Ascending aorta (tissue), 2 donors: ENCODE measurements around the gene AKR1B1. TPM values are rescaled to one million over a fixed set of nuclear protein-coding genes. Genes with fewer than 3 reads are reported as not detected.

Experiments
- DNase-seq, 2 donors: peaks; one replicate each; pipeline ENCODE4 v3.0.0-alpha.2; 2019; ENCODE audit warnings: low spot score in 2 of 2
- H3K27ac ChIP-seq, 2 donors: fragments of 200-600 bp; sonication (generic); one replicate each; pipeline ENCODE4 v1.5.1; 2016 to 2017; ENCODE audit warnings: mild to moderate bottlenecking in 1 of 2
- H3K27me3 ChIP-seq: fragments of 200-600 bp; sonication (generic); one replicate; pipeline ENCODE4 v1.5.1; 2017
- H3K36me3 ChIP-seq, 2 donors: fragments of 200-600 bp; sonication (generic); one replicate each; pipeline ENCODE4 v1.5.1; 2016
- H3K4me1 ChIP-seq, 2 donors: fragments of 200-600 bp; sonication (generic); one replicate each; pipeline ENCODE4 v1.5.1; 2016 to 2017; ENCODE audit warnings: mild to moderate bottlenecking in 1 of 2
- H3K4me3 ChIP-seq, 2 donors: fragments of 200-600 bp; sonication (generic); one replicate each; pipeline ENCODE4 v1.5.1; 2016 to 2017; ENCODE audit warnings: mild to moderate bottlenecking in 1 of 2
- H3K9me3 ChIP-seq, 2 donors: fragments of 200-600 bp; sonication (generic); one replicate each; pipeline ENCODE4 v1.5.1; 2016
- CTCF ChIP-seq, 3 experiments: fragments of 200-600 bp in 2 of 3; fragments of 450-650 bp in 1 of 3; sonication (generic) in 2 of 3; IDR thresholded peaks; one replicate each; pipeline ENCODE4 v1.5.1; 2016 to 2019; ENCODE audit warnings: antibody characterized with exemption in 3 of 3, mild to moderate bottlenecking in 1 of 3, moderate library complexity in 1 of 3
- intact Hi-C: fragments of 100-400 bp; cut with DNase I; formaldehyde crosslinking; loops from one replicate; pipeline ENCODE4 v1.15.1; 2023
- total RNA-seq: library from RNA; depleted of rRNA; stranded (reverse); fragments of >200 nt; gene quantifications from one replicate; pipeline ENCODE4 v1.1.0, GENCODE V29; 2016

The AKR1B1 gene
- total RNA-seq, 1 donor from 2014 or later = 78.7 TPM

GRCh38 chr7:134444961-134445315, 14.0 kb downstream of the AKR1B1 start:
- no peak for DNase-seq
- intact Hi-C loops = no loop called here
- Histone ChIP-seq H3K9me3 (no peaks in the 10 kb centered on the region), H3K27ac (no peak overlapping the region), H3K4me1 (no peaks in the 10 kb centered on the region), H3K4me3 (no peak overlapping the region), H3K27me3 (no peaks in the 10 kb centered on the region), H3K36me3 (peaks cover 90 to 96% of the 10 kb centered on the region in 2 donors)
- TF ChIP-seq CTCF (IDR thresholded peaks at IDR 0.05) = no peak

- H3K27ac ChIP-seq = no peak overlapping the region
- intact Hi-C loops = no loop called here
- no peak for TF ChIP-seq CTCF (IDR thresholded peaks at IDR 0.05)
- no peaks in the 10 kb centered on the region for H3K4me1 ChIP-seq
- H3K9me3 ChIP-seq = no peaks in the 10 kb centered on the region
- peaks cover 84 to 90% of the 10 kb centered on the region in 2 donors for H3K36me3 ChIP-seq
- H3K4me3 ChIP-seq = no peak overlapping the region
- DNase-seq = no peak
- no peaks in the 10 kb centered on the region for H3K27me3 ChIP-seq
These were observed 14.5 kb downstream of the AKR1B1 start for GRCh38 chr7:134444198-134444960.

- Histone ChIP-seq H3K4me1 (no peaks in the 10 kb centered on the region), H3K9me3 (no peaks in the 10 kb centered on the region), H3K4me3 (no peak overlapping the region), H3K36me3 (peaks cover 78 to 84% of the 10 kb centered on the region in 2 donors), H3K27me3 (no peaks in the 10 kb centered on the region), H3K27ac (no peak overlapping the region)
- TF ChIP-seq CTCF (IDR thresholded peaks at IDR 0.05) = no peak
- no peak for DNase-seq
- intact Hi-C loops = no loop called here
These were observed 15.4 kb downstream of the AKR1B1 start for GRCh38 chr7:134443396-134444070.

GRCh38 chr7:134442441-134443220, 16.3 kb downstream of the AKR1B1 start:
- Histone ChIP-seq H3K9me3 (no peaks in the 10 kb centered on the region), H3K36me3 (peaks cover 69 to 75% of the 10 kb centered on the region in 2 donors), H3K27ac (no peak overlapping the region), H3K4me3 (no peak overlapping the region), H3K27me3 (no peaks in the 10 kb centered on the region), H3K4me1 (no peaks in the 10 kb centered on the region)
- intact Hi-C loops = no loop called here
- no peak for TF ChIP-seq CTCF (IDR thresholded peaks at IDR 0.05)
- DNase-seq = peak in 1 of 2 donors; percentile 44

- intact Hi-C loops = no loop called here
- Histone ChIP-seq H3K4me1 (no peaks in the 10 kb centered on the region), H3K27me3 (no peaks in the 10 kb centered on the region), H3K36me3 (peaks cover 55 to 61% of the 10 kb centered on the region in 2 donors), H3K4me3 (no peak overlapping the region), H3K9me3 (no peaks in the 10 kb centered on the region), H3K27ac (no peak overlapping the region)
- no peak for TF ChIP-seq CTCF (IDR thresholded peaks at IDR 0.05)
- peak in 1 of 2 donors; percentile 47 for DNase-seq
These were observed 17.6 kb downstream of the AKR1B1 start for GRCh38 chr7:134441264-134441663.
